NOMO-1 treated with DMSO at 0.1 percent for 48 hours (cell line): ENCODE results near the gene AP3M1.
A peak's percentile ranks its signal among the peaks of the same experiment; 100 is the strongest.
"Not testable (repeated sequence)": the region's sequence is repeated elsewhere in the genome, so short reads cannot be mapped to it uniquely, and the experiment has no call there.

Source experiments
- DNase-seq: peaks from one replicate; lab custom pipeline; 2025; ENCODE audit not compliant: unreplicated experiment; lab: John Stamatoyannopoulos, UW

AP3M1 gene

GRCh38 chr10:74164716-74165529 lies 14.3 kb upstream of the AP3M1 start:
- no peak for DNase-seq

- peak; percentile 32 for DNase-seq
Measured at GRCh38 chr10:74163319-74164068, 12.9 kb upstream of the AP3M1 start.

- no peak for DNase-seq
Measured at GRCh38 chr10:74160013-74160412, 9.4 kb upstream of the AP3M1 start.

GRCh38 chr10:74156919-74157289 lies 6.3 kb upstream of the AP3M1 start:
- DNase-seq, result no peak

- no peak for DNase-seq
Measured at GRCh38 chr10:74153676-74154075, 3.0 kb upstream of the AP3M1 start.

- DNase-seq, result no peak
Measured at GRCh38 chr10:74153123-74153522, 2.5 kb upstream of the AP3M1 start.

- DNase-seq, result peak; percentile 7
Measured at GRCh38 chr10:74151879-74152722, 1.5 kb upstream of the AP3M1 start.

GRCh38 chr10:74150990-74151878 lies 606 bp upstream of the AP3M1 start, which contains the start of gene ADK:
TSS of gene ADK (plus strand) at chr10:74151221. CDS start at chr10:74151279, 58 bp downstream.
- DNase-seq, result peak; percentile 97

GRCh38 chr10:74146980-74147379 lies 3.6 kb downstream of the AP3M1 start:
- DNase-seq, result not testable (repeated sequence)

- DNase-seq, result no peak
Measured at GRCh38 chr10:74145133-74145532, 5.5 kb downstream of the AP3M1 start.

GRCh38 chr10:74140553-74140952 lies 10.1 kb downstream of the AP3M1 start:
- DNase-seq, result no peak

- DNase-seq, result no peak
Measured at GRCh38 chr10:74139981-74140380, 10.6 kb downstream of the AP3M1 start.

- not testable (repeated sequence) for DNase-seq
Measured at GRCh38 chr10:74138596-74138995, 12.0 kb downstream of the AP3M1 start.

GRCh38 chr10:74137992-74138391 lies 12.6 kb downstream of the AP3M1 start:
- DNase-seq, result no peak

GRCh38 chr10:74135452-74135851 lies 15.2 kb downstream of the AP3M1 start:
- DNase-seq, result no peak

- no peak for DNase-seq
Measured at GRCh38 chr10:74133923-74134820, 16.5 kb downstream of the AP3M1 start.

- DNase-seq, result no peak
Measured at GRCh38 chr10:74123081-74123480, 27.5 kb downstream of the AP3M1 start.

GRCh38 chr10:74122060-74122459 lies 28.6 kb downstream of the AP3M1 start:
- no peak for DNase-seq

GRCh38 chr10:74121368-74121767 lies 29.3 kb downstream of the AP3M1 start:
- no peak for DNase-seq
